HUES6 (cell line): ENCODE measurements around the gene CBX4.
"Not testable (repeated sequence)": the region's sequence is repeated elsewhere in the genome, so short reads cannot be mapped to it uniquely, and the experiment has no call there.

Experiments used
- H3K27ac ChIP-seq: 2 replicates; pipeline ENCODE4 v1.7.0; 2013; ENCODE audit warnings: low read depth, mild to moderate bottlenecking, low read length, inconsistent platforms
- H3K27me3 ChIP-seq: 2 replicates; pipeline ENCODE4 v1.6.1; 2013; ENCODE audit warnings: low read length; ENCODE audit not compliant: control insufficient read depth, insufficient read depth
- H3K36me3 ChIP-seq: 2 replicates; pipeline ENCODE4 v1.6.1; 2013; ENCODE audit warnings: low read length; ENCODE audit not compliant: control insufficient read depth, insufficient read depth
- H3K4me1 ChIP-seq: 2 replicates; pipeline ENCODE4 v1.6.1; 2013; ENCODE audit warnings: low read length; ENCODE audit not compliant: control insufficient read depth, insufficient read depth
- H3K4me3 ChIP-seq: 2 replicates; pipeline ENCODE4 v1.5.1; 2013; ENCODE audit warnings: low read depth, low read length
- H3K9ac ChIP-seq: one replicate; pipeline ENCODE4 v1.6.1; 2013; ENCODE audit warnings: mild to moderate bottlenecking, low read length
- H3K9me3 ChIP-seq: 2 replicates; pipeline ENCODE4 v1.6.1; 2013; ENCODE audit warnings: low read depth, low read length; ENCODE audit not compliant: control insufficient read depth, insufficient read depth

Gene CBX4

DNA sequence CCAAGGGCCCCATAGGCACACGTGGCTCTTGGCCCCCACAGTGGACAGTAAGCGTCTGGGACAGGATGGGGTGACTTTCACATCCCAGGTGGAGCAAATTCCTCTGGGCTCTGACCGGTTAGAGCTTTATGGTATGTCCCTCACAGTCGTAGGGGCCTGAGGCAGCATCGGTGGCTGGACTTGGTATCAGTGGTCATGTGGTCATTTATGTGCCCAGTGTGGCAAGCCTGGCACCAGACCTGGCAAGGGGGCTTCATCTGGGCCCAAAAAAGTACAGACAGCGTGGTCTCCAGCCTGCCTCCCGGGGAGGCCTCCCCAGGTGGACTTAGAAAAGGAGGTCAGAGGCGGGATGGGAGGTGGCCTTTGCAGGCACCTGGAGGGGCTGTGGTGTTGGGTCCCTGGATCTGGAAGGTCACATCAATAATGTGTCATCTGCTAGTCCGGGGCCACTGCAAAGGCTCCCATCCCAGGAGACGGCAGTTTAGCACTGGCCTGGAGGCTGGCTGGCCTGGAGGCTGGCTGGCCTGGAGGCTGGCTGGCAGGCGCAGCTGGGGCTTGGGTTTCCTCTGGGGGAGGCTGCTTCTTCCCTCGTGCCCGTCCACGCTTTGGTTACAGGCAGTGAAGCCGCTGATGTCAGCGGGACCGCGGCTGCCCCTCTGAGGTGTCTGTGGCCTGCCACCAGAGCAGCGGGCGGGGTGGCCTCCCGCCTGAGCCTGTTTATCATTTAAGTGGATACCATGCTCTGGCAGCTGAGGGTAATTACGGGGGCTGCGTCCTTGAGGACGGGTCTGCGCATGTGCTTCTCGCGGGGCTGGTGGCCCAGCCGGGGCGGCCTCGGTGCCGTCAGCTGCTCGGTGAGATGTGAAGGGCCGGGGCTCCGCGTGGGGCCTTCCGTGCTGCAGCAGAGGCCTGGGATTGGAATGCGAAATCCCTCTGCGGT is 20.7 kb upstream of the CBX4 start:
- H3K9ac ChIP-seq, result no peak overlapping the region
- no peak overlapping the region for H3K4me3 ChIP-seq
- H3K36me3 ChIP-seq, result no peaks in the 10 kb centered on the region
- no peak overlapping the region for H3K27ac ChIP-seq
- H3K4me1 ChIP-seq, result 0 out of 2 replicates have a peak, but pooled peaks cover 5% of the 10 kb centered on the region
- H3K9me3 ChIP-seq, result no peaks in the 10 kb centered on the region
- H3K27me3 ChIP-seq, result peaks cover 8% of the 10 kb centered on the region; the same call in 1 of the 2 replicates

DNA sequence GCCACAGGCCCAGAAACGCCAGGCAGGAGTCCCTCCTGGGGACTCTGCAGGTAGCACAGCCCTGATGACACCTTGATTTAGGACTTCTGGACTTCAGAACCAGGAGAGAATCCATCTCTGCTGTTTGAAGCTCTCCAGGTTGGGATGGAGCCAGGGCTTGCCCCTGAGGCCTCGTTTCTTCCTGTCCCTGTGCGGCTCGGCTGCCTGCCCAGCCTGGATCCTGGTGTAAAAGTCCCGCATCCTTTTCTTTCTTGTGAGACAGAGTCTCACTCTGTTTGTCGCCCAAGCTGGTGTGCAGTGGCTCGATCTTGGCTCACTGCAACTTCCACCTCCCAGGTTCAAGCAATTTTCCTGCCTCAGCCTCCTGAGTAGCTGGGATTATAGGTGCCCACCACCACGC is 17.9 kb upstream of the CBX4 start:
- Histone ChIP-seq H3K27me3 (peaks cover 11% of the 10 kb centered on the region; the same call in 1 of the 2 replicates), H3K36me3 (no peaks in the 10 kb centered on the region), H3K27ac (no peak overlapping the region), H3K9ac (no peak overlapping the region), H3K4me1 (0 out of 2 replicates have a peak, but pooled peaks cover 5% of the 10 kb centered on the region), H3K4me3 (no peak overlapping the region), H3K9me3 (no peaks in the 10 kb centered on the region)

DNA sequence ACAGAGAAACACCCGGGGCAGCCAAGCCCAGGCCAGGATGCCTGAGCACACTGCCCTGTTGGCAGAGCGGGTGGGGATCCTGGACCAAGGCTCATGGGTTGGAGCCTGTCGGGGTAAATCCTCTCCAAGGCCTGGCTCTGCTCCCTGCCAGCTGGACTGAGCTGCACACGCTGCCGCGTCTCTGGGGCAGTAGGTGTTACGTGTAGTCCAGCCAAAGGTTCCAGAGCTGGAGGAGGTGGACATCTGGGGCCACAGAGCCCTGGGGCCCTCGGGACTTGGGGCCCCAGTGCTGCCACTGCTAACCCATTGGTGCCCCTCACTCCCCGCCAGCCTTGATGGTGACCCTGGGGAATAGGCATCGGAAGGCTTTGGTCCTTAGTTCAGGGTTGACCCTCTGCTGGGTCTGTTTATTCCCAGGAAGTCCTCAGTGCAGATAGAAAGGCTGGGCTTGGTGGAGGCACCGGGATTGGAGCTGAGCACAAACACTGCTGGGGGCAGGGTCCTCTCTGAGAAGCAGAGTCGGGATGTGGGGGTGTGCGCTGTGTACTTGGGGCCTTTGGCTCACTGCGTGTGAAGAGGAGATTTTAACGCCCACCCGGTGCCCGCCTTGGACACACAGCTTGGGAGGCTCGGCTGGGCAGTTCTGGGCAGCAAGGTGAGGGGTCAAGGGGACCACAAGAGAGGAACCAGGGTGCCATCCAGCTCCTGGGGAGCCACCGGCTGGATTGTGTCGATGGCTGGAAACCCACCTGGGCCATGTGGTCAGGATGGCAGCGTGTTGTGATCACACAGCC is 16.3 kb upstream of the CBX4 start:
- Histone ChIP-seq H3K4me3 (no peak overlapping the region), H3K9me3 (no peaks in the 10 kb centered on the region), H3K4me1 (no peaks in the 10 kb centered on the region), H3K27me3 (peaks cover 6% of the 10 kb centered on the region; the same call in 1 of the 2 replicates), H3K9ac (no peak overlapping the region), H3K27ac (no peak overlapping the region), H3K36me3 (no peaks in the 10 kb centered on the region)

DNA sequence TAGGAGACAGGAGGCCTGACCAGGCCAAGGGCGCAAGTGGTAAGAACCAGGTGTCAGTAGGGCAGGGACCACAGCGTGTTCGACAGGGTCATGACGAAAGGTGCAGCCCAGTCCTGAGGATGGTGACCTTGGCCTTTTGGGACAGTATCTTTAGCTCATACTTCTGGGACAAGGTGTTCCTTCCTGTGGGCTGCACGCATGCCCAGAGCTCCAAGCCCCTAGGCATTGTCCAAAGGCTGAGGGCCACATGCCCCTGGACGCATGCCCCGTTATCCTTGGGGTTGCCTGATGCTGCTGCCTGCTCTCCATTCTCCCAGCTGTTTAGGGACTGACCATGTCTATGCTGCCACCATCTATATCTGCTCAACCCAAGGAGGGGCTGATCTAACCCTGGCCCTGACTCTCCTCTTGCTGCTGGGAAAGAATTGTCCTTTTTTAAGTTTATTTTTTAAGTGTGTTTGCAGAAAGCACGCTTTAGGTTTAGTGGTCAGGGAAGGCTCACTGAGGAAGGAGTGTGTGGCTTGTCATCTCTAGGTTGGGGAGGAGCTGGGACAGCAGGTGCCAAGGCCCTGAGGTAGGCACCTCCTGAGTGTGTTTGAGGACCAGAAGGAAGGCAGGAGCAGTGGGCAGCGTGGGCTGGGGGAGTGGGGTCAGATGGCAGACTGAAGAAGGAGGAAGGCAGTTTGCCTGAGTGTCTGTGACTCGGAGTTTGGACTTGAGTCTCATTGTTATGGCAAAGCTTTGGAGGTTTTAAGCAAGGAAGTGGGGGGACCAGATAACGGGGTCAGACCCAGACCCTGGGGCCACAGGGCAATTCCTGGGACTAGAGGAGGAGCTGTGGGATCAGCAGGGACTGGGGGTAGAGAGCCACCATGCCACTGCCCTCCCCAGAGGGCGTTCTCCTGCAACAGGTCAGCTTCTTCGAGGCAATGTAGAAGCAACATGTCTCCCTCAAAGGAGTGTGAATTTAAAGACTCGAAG is 15.1 kb upstream of the CBX4 start:
- no peak overlapping the region for H3K27ac ChIP-seq
- no peak overlapping the region for H3K4me3 ChIP-seq
- H3K27me3 ChIP-seq, result peaks cover 7% of the 10 kb centered on the region; the same call in 1 of the 2 replicates
- no peaks in the 10 kb centered on the region for H3K9me3 ChIP-seq
- H3K36me3 ChIP-seq, result no peaks in the 10 kb centered on the region
- H3K9ac ChIP-seq, result no peak overlapping the region
- H3K4me1 ChIP-seq, result peaks cover 4% of the 10 kb centered on the region; the same call in 1 of the 2 replicates

DNA sequence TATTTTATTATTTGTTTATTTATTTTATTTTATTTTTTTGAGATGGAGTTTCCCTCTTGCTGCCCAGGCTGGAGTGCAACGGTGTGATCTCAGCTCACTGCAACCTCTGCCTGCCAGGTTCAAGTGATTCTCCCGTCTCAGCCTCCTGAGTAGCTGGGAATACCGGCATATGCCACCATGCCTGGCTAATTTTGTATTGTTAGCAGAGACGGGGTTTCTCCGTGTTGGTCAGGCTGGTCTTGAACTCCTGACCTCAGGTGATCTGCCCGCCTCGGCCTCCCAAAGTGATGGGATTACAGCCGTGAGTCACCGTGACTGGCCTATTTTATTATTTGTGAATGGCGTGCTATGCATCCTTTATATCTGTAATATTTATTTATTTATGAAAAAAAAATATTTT is 13.9 kb upstream of the CBX4 start:
- H3K4me3 ChIP-seq, H3K27ac ChIP-seq: not testable (repeated sequence)
- peaks cover 17% of the 10 kb centered on the region for H3K27me3 ChIP-seq

DNA sequence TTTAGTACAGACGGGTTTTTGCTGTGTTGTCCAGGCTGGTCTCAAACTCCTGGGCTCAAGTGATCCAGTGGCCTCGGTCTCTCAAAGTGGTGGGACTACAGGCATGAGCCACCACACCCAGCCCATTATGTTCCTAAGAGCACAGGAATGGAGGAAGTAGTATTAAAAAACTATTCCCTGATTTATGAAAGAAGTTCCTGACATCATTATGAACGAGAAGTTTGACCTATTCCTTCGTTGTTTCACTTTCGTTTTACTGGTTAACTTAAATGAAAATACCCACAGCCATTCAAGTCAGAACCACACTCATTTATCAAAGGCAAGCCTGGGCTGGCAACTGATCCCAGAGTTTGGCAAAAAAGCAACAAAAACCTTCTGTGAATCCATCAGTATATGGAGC is 13.5 kb upstream of the CBX4 start:
- peaks cover 4% of the 10 kb centered on the region; the same call in 1 of the 2 replicates for H3K4me1 ChIP-seq
- peaks cover 21% of the 10 kb centered on the region for H3K27me3 ChIP-seq
- H3K36me3 ChIP-seq, result no peaks in the 10 kb centered on the region
- H3K4me3 ChIP-seq, result no peak overlapping the region
- H3K27ac ChIP-seq, result no peak overlapping the region
- no peaks in the 10 kb centered on the region for H3K9me3 ChIP-seq
- no peak overlapping the region for H3K9ac ChIP-seq

More for the DNA sequence above, 13.9 kb upstream of the CBX4 start:
- H3K4me1 ChIP-seq, H3K9me3 ChIP-seq, H3K36me3 ChIP-seq, H3K9ac ChIP-seq: not testable (repeated sequence)

DNA sequence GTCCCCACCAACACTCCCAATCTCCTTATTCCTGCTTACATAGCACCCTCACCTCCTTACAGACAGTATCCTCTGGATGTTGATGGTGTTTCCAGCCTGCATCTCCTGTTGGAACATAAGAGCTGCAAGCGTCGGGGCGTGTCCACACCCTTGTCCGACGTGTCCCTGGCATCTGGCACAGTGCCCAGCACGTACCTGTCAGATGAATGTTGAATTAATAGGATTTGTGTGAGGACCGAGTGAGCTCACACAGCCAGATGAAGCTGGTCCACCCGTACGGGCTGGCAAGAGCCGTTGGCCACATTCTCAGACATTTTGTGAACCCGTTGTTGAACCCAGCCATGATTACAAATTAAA is 12.2 kb upstream of the CBX4 start:
- Histone ChIP-seq H3K27ac (no peak overlapping the region), H3K4me1 (peaks cover 4% of the 10 kb centered on the region; the same call in 1 of the 2 replicates), H3K9ac (no peak overlapping the region)

DNA sequence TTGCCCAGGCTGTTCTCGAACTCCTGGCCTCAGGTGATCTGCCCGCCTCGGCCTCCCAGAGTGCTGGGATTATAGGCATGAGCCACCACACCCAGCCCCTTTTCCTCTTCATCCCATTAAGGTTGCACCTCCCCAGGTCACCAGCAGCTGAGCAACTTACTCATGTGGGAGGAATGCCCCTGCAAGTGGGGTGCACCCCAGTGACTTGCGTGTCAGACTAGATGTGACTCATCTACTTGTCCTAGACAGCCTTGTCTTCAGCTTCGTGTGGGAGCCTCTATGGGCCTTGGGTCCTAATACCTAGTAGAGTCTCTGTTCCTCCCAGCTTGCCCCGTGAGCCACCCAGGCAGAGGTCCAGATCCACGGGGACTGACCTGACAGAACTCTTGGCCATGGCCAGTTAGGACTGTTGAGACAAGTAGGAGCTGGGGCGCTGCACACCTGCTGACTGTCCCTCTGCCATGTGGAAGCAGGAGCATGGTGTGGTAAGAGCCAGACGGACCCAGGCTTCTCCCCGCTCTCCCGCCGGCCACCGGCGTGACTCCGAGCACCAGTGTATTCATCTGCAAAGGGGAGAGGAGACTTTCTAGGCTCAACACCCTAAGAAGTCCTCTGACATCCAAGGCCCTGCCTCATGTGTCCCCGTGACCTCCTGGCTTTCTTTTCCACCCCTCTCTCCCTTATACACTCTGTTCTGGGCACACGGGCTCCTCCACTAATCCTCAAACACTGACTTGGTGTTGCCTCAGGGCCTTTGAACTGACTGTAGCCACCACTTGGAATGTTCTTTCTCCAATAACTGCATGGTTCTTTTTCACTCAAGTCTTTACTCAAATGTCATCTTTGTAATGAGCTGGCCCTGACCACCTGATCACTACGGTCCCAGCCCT is 11.6 kb upstream of the CBX4 start:
- H3K4me3 ChIP-seq, result no peak overlapping the region
- no peak overlapping the region for H3K9ac ChIP-seq
- H3K27ac ChIP-seq, result no peak overlapping the region

More for the DNA sequence above, 12.2 kb upstream of the CBX4 start:
- no peak overlapping the region for H3K4me3 ChIP-seq
- peaks cover 27% of the 10 kb centered on the region for H3K27me3 ChIP-seq
- no peaks in the 10 kb centered on the region for H3K36me3 ChIP-seq
- H3K9me3 ChIP-seq, result no peaks in the 10 kb centered on the region

DNA sequence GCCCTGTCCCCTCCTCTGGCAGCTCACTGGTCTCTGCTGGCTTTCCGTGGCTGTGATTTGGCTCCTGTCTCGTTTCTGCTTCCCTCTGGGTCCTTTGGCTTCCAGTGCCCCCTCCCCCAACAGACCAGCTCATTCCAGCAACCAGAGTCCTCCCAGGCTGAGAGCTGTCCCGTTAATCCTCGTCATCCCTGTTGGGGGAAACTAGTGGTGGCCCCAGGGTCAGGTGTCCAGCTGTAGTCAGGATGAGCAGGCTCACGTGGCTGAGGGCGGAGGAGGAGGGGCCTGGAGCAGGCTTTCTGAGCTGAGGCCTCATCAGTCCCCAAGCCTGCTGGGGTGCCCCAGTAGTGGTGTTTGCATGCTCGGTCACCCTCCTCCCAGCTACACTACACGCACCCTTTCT is 10.7 kb upstream of the CBX4 start:
- H3K27me3 ChIP-seq, result peaks cover 40% of the 10 kb centered on the region
- no peak overlapping the region for H3K9ac ChIP-seq
- H3K4me1 ChIP-seq, result peaks cover 8% of the 10 kb centered on the region; the same call in 1 of the 2 replicates
- H3K27ac ChIP-seq, result no peak overlapping the region
- no peaks in the 10 kb centered on the region for H3K9me3 ChIP-seq
- no peak overlapping the region for H3K4me3 ChIP-seq
- H3K36me3 ChIP-seq, result no peaks in the 10 kb centered on the region

More for the DNA sequence above, 11.6 kb upstream of the CBX4 start:
- Histone ChIP-seq H3K4me1 (peaks cover 4% of the 10 kb centered on the region; the same call in 1 of the 2 replicates), H3K36me3 (no peaks in the 10 kb centered on the region), H3K27me3 (peaks cover 31% of the 10 kb centered on the region), H3K9me3 (no peaks in the 10 kb centered on the region)
